K562 (cell line): ENCODE data around the gene WNT7A. TPM values are rescaled to one million over a fixed set of nuclear protein-coding genes. Genes with fewer than 3 reads are reported as not detected.

Source experiments
- AFF1 ChIP-seq, 2 experiments: fragments of 450-650 bp; IDR thresholded peaks; 2 replicates each; pipeline ENCODE4 v1.6.1; 2018; ENCODE audit warnings: mild to moderate bottlenecking in 2 of 2, low read depth in 1 of 2; ENCODE audit not compliant: partially characterized antibody in 2 of 2
- CHD1 ChIP-seq: fragments of 200-600 bp; sonication (generic); IDR thresholded peaks from one replicate; pipeline ENCODE4 v1.6.1; 2012; ENCODE audit warnings: mild to moderate bottlenecking, moderate library complexity, low read length, inconsistent platforms
- DDX20 ChIP-seq: fragments of 450-650 bp; IDR thresholded peaks from 2 replicates; pipeline ENCODE4 v1.6.1; 2016; ENCODE audit warnings: missing genetic modification characterization, low read depth, mild to moderate bottlenecking, missing compliant biosample characterization, moderate library complexity
- NR2C1 ChIP-seq, 2 experiments: fragments of 450-650 bp; IDR thresholded peaks; 2 replicates each; pipeline ENCODE4 v1.6.1; 2017; ENCODE audit warnings: mild to moderate bottlenecking in 2 of 2, antibody characterized with exemption in 1 of 2, inconsistent platforms in 1 of 2, missing compliant biosample characterization in 1 of 2, missing genetic modification characterization in 1 of 2
- RBM22 ChIP-seq: fragments of 200-400 bp; formaldehyde crosslinking; IDR thresholded peaks from 2 replicates; pipeline ENCODE4 v1.6.1; 2018; ENCODE audit warnings: low read length, low read depth; ENCODE audit not compliant: poor library complexity, severe bottlenecking
- SREBF2 ChIP-seq: sonication (generic); formaldehyde crosslinking; IDR thresholded peaks from 2 replicates; pipeline ENCODE4 v1.4.0; 2020; ENCODE audit warnings: mild to moderate bottlenecking, missing genetic modification reagents
- THAP12 ChIP-seq: fragments of 250-450 bp; sonication (Bioruptor Pico); IDR thresholded peaks from 2 replicates; pipeline ENCODE4 v1.9.0; 2021; ENCODE audit warnings: mild to moderate bottlenecking, inconsistent platforms
- YBX1 ChIP-seq: fragments of 450-650 bp; IDR thresholded peaks from 2 replicates; pipeline ENCODE4 v1.7.1; 2016; ENCODE audit warnings: mild to moderate bottlenecking
- ZNF146 ChIP-seq: IDR thresholded peaks from one replicate; pipeline ENCODE4 v1.6.1; 2018; ENCODE audit warnings: missing compliant biosample characterization; ENCODE audit not compliant: unreplicated experiment
- ZNF699 ChIP-seq: fragments of 250-450 bp; sonication (Bioruptor Pico); IDR thresholded peaks from 2 replicates; pipeline ENCODE4 v1.8.0; 2021; ENCODE audit warnings: mild to moderate bottlenecking, moderate library complexity; ENCODE audit not compliant: insufficient replicate concordance
- ZNF76 ChIP-seq: fragments of 250-450 bp; sonication (Bioruptor Pico); IDR thresholded peaks from 2 replicates; pipeline ENCODE4 v1.4.0; 2020; ENCODE audit warnings: mild to moderate bottlenecking, moderate library complexity, borderline replicate concordance
- ZNF830 ChIP-seq: fragments of 250-450 bp; sonication (Bioruptor Pico); IDR thresholded peaks from 2 replicates; pipeline ENCODE4 v1.5.0; 2021; ENCODE audit warnings: mild to moderate bottlenecking
- polyA plus RNA-seq, 8 experiments: library from polyadenylated mRNA; depleted of rRNA in 4 of 8; stranded (reverse) in 5 of 8; unstranded in 3 of 8; fragments of >200 nt; fragmentation: Nextera tagmentation in 2 of 8; fragmentation: Illumina TruSeq in 1 of 8; extraction: Ambion mirVana in 2 of 8; extraction: Trizol in 1 of 8; gene quantifications; 2 replicates each; pipeline versions ENCODE4 v1.2.1 to v1.2.3, GENCODE V29; 2011 to 2014; ENCODE audit warnings: inconsistent platforms in 1 of 8, missing spikeins in 1 of 8
- total RNA-seq, 7 experiments: library from RNA; depleted of rRNA in 6 of 7; stranded (reverse); fragments of >200 nt in 6 of 7; fragmentation: Illumina TruSeq in 2 of 7; extraction: Trizol in 2 of 7; gene quantifications; 2 replicates each; pipeline versions ENCODE4 v1.2.1 to v1.2.3, GENCODE V29; 2011 to 2021; ENCODE audit warnings: low replicate concordance in 1 of 7
- TF ChIP-seq, protein P1 (sequence below): sonication (generic); formaldehyde crosslinking; IDR thresholded peaks from 2 replicates; pipeline ENCODE4 v1.8.0; 2022; ENCODE audit warnings: mild to moderate bottlenecking, missing genetic modification reagents
- TF ChIP-seq, protein P2 (sequence below): sonication (generic); formaldehyde crosslinking; IDR thresholded peaks from 2 replicates; pipeline ENCODE4 v1.8.1; 2022; ENCODE audit warnings: missing genetic modification reagents

The WNT7A gene
- total and polyA plus RNA-seq, 9 of the 15 experiments (the other 6 are each of a cell fraction or from before 2014, with no cell fraction given) = 0.03 TPM; not detected in 8

DNA sequence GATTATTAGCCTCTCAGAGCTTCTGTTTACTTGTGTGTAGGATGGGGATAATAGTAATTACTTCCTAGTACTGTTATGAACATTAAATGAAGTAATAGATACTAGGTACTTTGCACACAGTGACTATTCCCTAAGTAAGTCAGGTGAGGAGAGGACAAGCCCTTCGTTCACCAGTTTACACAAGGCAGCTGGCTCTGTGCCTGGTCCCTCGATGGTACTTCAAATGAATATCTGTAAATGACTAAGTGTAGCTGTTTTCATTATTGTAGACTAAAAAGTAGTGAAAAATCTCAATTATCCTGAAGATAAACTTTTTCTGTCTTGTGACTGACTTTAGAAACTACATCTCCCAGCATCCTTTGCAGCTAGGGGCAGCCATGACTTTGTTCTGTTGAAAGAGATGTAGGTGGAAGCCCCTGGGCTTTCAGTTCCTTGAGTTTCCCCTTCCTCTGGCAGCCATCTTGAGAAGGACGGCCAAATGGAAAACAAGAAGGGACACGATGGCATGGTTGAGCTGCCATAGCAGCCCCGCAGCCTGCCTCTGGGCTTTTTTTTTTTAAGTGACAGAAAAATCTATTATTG is 11.7 kb upstream of the WNT7A start (continued):
- no peak for TF ChIP-seq NR2C1 (IDR thresholded peaks at IDR 0.05)
- TF ChIP-seq NR2C1 (tag; IDR thresholded peaks at IDR 0.05) = peak; percentile 36; the same call in 1 of the 2 replicates
- TF ChIP-seq ZNF830 (CRISPR knock-in tag) = no peak
- no peak for TF ChIP-seq ZNF699
- peak in 1 of 2 experiments; percentile 50 for TF ChIP-seq AFF1 (IDR thresholded peaks at IDR 0.05; ENCODE audit: low read depth in 1 of 2, partially characterized antibody in 2 of 2)
- TF ChIP-seq YBX1 = no peak
- TF ChIP-seq CHD1 = no peak
- TF ChIP-seq, protein P1, sequence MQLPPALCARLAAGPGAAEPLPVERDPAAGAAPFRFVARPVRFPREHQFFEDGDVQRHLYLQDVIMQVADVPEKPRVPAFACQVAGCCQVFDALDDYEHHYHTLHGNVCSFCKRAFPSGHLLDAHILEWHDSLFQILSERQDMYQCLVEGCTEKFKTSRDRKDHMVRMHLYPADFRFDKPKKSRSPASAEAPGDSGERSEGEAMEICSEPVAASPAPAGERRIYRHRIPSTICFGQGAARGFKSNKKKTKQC = no peak
- TF ChIP-seq ZNF146 (CRISPR knock-in tag) = no peak
- TF ChIP-seq THAP12 (CRISPR knock-in tag) = no peak
- TF ChIP-seq, protein P2, sequence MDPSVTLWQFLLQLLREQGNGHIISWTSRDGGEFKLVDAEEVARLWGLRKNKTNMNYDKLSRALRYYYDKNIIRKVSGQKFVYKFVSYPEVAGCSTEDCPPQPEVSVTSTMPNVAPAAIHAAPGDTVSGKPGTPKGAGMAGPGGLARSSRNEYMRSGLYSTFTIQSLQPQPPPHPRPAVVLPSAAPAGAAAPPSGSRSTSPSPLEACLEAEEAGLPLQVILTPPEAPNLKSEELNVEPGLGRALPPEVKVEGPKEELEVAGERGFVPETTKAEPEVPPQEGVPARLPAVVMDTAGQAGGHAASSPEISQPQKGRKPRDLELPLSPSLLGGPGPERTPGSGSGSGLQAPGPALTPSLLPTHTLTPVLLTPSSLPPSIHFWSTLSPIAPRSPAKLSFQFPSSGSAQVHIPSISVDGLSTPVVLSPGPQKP (CRISPR knock-in tag) = no peak
- TF ChIP-seq ZNF76 = no peak
- TF ChIP-seq RBM22 = no peak
- no peak for TF ChIP-seq DDX20 (tag)
- TF ChIP-seq SREBF2 (CRISPR knock-in tag) = no peak
